ENCODE measurements around the gene CCDC157.

- TF ChIP-seq CTCF (conservative IDR thresholded peaks at IDR 0.05; ENCODE audit: low read length): no peak
- TF ChIP-seq EZH2phosphoT487 (IDR thresholded peaks at IDR 0.05; ENCODE audit: borderline replicate concordance): no peak
Observed at GRCh38 chr22:30413001-30413400, 56.2 kb downstream of the CCDC157 start.

Data from Loucy (cell line).